GM10266 (cell line): ENCODE data around the gene FAM163A.
"Not testable (repeated sequence)": the region's sequence is repeated elsewhere in the genome, so short reads cannot be mapped to it uniquely, and the experiment has no call there.

Experiments
- DNase-seq: peaks from one replicate; pipeline ENCODE4 v3.0.0; 2012; ENCODE audit errors: extremely low spot score
- CTCF ChIP-seq: IDR thresholded peaks from 2 replicates; pipeline ENCODE4 v1.5.1; 2012; ENCODE audit warnings: mild to moderate bottlenecking, low read depth; ENCODE audit not compliant: control insufficient read depth, insufficient read depth; ENCODE audit errors: missing control alignments

The FAM163A gene

GRCh38 chr1:179831225-179831624, 88.1 kb downstream of the FAM163A start:
- no peak for TF ChIP-seq CTCF
- DNase-seq: no peak

- TF ChIP-seq CTCF: no peak
- no peak for DNase-seq
These were observed 89.0 kb downstream of the FAM163A start for GRCh38 chr1:179831852-179832699.

- not testable (repeated sequence) for DNase-seq
These were observed 93.8 kb downstream of the FAM163A start for GRCh38 chr1:179836686-179837445.

GRCh38 chr1:179840107-179840506, 97.0 kb downstream of the FAM163A start:
- no peak for TF ChIP-seq CTCF
- DNase-seq: no peak

- TF ChIP-seq CTCF: no peak
- no peak for DNase-seq
These were observed 105.1 kb downstream of the FAM163A start for GRCh38 chr1:179848233-179848632.

GRCh38 chr1:179853102-179853501, 110.0 kb downstream of the FAM163A start:
- DNase-seq: no peak
- no peak for TF ChIP-seq CTCF

- DNase-seq: not testable (repeated sequence)
These were observed 112.7 kb downstream of the FAM163A start for GRCh38 chr1:179855831-179856230.

- no peak for DNase-seq
- no peak for TF ChIP-seq CTCF
These were observed 113.2 kb downstream of the FAM163A start for GRCh38 chr1:179856296-179856695.
